ENCODE measurements around the gene ATP4B.
"Not testable (repeated sequence)": the region's sequence is repeated elsewhere in the genome, so short reads cannot be mapped to it uniquely, and the experiment has no call there.

ATP4B gene

DNA sequence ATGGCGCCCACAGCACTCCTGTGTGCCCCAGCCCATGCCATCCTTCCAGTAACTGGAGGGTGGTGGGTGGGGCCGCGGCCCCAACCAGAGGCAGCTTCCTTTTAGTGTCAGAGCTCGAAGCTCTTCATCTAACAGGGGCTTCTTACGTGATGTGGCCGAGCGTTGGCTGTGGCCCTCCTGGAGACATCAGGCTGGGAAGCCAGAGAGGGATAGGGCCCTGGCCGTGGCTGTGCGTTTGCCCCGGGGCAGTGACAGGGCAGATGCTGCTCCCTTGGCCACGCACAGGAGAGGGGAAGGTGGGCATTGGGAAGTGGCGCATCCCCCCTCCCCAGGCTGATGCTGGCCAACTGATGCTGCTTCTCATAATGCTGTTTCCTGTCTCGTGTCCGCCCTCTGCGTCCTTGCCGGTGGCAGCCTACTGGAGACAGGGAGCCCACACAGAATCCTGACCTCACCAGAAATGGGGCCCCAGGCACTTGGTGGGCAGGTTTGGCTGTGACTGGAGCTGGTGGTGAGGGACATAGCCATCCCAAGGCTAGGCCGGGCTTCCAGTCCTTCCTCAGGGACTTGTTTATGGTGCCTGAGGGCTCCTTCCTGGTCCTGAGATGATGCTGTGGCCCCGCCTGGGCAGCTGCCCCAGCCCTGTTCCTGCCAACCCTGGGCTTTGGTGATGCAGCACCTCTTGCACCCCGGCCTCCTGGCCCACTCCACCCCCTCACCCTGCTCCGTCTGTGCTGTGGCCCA, 34.3 kb downstream of the ATP4B start:
- H3K4me3 ChIP-seq (replicated peaks; ENCODE audit: low read depth, low read length) = no peak overlapping the region
- TF ChIP-seq, protein P1, sequence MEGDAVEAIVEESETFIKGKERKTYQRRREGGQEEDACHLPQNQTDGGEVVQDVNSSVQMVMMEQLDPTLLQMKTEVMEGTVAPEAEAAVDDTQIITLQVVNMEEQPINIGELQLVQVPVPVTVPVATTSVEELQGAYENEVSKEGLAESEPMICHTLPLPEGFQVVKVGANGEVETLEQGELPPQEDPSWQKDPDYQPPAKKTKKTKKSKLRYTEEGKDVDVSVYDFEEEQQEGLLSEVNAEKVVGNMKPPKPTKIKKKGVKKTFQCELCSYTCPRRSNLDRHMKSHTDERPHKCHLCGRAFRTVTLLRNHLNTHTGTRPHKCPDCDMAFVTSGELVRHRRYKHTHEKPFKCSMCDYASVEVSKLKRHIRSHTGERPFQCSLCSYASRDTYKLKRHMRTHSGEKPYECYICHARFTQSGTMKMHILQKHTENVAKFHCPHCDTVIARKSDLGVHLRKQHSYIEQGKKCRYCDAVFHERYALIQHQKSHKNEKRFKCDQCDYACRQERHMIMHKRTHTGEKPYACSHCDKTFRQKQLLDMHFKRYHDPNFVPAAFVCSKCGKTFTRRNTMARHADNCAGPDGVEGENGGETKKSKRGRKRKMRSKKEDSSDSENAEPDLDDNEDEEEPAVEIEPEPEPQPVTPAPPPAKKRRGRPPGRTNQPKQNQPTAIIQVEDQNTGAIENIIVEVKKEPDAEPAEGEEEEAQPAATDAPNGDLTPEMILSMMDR (IDR thresholded peaks at IDR 0.05; ENCODE audit: low read length, missing control alignments) = no peak
- DNase-seq (ENCODE audit: low read depth) = peak; percentile 16

DNA sequence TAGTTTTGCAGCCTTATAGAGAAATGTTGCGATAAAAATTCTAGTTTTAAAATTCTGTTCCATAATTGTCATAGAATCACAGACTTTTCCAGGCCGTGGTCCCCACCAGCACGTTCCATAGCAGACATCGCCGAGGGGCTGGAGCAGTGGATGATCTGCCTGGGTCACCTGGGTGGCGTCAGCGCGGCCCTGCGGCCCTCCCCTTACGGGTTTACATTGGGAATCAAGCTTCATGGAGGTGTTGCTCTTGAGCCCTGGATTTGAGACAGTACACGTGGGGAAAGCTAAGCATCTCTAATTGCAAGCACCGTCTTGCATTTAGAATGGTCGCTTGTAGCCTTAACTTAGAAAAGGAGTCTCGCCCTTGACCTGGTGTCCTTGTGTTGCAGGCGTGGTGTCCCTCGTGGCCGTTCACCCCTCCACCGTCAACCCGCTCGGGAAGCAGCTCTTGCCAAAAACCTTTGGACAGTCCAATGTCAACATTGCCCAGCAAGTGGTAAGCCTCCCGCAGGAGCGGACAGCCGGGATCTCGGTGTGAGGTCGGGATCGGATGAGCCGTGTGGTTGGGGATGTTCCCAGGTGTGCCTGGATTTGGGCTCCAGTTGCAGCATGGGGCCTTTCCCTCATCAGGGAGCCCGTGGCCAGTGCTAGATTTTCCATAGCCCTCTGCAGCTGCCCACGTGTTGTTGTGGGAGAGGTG, 35.1 kb downstream of the ATP4B start:
- no peak for DNase-seq (ENCODE audit: low read depth)
- TF ChIP-seq, protein P1 (IDR thresholded peaks at IDR 0.05; ENCODE audit: low read length, missing control alignments) = no peak
- H3K4me3 ChIP-seq (replicated peaks; ENCODE audit: low read depth, low read length) = no peak overlapping the region

DNA sequence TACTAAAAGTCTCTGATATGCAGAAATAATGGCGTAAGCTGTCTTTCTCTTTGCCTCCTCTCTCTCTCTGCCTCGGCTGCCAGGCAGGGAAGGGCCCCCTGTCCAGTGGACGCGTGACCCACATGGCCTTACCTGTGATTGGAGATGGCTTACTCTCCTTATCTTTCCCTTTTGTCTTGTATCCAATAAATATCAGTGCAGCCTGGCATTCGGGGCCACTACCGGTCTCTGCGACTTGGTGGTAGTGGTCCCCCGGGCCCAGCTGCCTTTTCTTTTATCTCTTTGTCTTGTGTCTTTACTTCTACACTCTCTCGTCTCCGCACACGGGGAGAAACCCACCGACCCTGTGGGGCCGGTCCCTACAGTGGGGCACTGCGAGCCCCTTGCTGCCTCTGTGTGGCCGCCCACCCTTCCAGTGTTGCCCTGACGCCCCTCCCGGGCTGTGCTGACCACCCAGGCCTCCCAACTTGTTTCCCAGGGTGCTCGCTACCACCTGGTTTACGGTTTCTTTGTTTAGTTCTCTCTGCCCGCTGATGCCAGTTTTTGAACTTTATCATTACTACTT, 35.9 kb downstream of the ATP4B start:
- DNase-seq (ENCODE audit: low read depth); H3K4me3 ChIP-seq (replicated peaks; ENCODE audit: low read depth, low read length): not testable (repeated sequence)

DNA sequence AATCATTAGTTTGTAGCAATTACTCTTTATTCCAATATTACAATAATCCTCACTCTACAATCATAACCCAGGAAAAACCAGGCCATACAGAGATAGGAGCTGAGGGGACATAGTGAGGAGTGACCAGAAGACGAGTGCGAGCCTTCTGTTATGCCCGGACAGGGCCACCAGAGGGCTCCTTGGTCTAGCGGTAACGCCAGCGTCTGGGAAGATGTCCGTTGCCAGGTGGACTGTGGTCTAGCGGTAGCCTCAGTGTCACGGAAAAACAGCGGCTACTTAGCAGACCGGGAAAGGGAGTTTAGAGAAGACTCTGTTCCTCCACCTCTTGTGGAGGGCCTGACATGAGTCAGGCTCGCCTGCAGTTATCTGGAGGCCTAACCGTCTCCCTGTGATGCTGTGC, 36.5 kb downstream of the ATP4B start:
- peak; percentile 23 for DNase-seq (ENCODE audit: low read depth)
- TF ChIP-seq, protein P1 (IDR thresholded peaks at IDR 0.05; ENCODE audit: low read length, missing control alignments) = peak; percentile 34
- H3K4me3 ChIP-seq (replicated peaks; ENCODE audit: low read depth, low read length) = not testable (repeated sequence)

DNA sequence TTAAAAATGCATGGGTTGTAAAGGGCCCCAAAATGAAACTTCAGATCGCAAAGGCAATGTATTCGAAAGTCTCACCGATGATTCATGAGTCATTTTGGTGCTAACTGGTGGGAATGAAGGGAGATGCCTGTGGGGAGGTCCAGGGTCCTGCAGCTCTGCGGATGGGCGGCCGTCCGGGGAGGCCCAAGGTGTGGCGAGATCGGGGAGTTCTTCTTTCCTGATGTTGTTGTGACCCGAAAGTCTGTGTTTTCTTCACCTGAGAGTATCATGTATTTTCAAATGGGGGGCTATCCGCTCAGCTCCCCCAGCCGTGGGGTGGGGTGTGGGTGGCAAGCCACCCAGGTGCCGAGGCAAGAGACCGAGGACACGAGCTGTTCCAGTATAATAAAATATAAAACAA, 37.0 kb downstream of the ATP4B start:
- H3K4me3 ChIP-seq (replicated peaks; ENCODE audit: low read depth, low read length) = no peak overlapping the region
- TF ChIP-seq, protein P1 (IDR thresholded peaks at IDR 0.05; ENCODE audit: low read length, missing control alignments) = no peak
- no peak for DNase-seq (ENCODE audit: low read depth)

DNA sequence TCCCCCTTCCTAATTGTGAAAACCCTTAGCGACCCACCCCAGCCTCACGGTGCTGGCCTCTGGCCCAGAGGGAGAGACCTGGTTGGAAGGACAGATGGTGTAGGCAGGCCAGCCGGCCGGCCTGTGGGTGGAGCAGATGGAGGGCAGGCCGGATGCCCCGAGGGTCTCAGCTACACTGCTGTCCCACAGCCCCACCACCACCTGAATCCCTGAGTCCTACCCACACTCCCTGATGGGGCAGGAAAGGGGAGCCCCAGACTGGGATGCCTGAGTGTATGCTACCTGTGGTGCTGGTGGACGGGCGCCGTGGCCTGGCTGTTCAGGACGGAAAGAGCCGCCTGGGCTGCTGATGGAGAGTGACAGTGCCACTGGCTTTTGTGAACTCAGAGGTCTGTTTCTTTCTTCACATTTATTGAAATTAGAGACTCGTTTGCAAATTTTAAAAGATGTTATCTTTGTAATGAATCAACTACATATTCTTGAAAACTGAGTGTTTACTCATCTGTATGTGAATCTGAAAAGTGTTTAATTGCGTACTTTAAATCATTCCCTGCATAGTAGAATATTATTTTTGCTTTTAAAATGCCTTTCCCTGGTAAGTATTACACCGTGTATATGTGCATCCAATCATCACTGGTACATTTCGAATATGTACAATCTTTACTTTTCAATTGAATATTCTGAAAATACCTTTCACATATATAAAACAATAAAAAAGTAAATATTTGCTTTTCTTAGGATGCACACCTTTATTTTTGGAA, 37.8 kb downstream of the ATP4B start:
- DNase-seq (ENCODE audit: low read depth) = no peak
- no peak overlapping the region for H3K4me3 ChIP-seq (replicated peaks; ENCODE audit: low read depth, low read length)
- TF ChIP-seq, protein P1 (IDR thresholded peaks at IDR 0.05; ENCODE audit: low read length, missing control alignments) = no peak

DNA sequence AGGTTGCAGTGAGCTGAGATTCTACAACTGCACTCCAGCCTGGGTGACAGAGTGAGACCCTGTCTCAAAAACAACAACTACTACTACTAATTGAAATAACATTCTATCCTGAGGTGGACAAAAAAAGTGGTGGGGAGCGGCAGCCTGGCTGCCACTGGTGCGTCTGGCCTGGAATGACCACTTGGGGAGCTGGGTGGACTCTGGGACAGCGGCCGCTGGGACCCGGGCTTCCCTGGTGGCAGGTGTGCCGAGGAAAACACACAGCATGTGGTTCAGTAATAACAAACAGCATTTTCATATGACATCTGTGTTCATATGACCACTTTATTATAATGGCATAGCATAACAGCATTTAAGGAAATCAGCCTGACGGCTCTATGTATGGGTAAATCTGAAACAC, 39.5 kb downstream of the ATP4B start:
- TF ChIP-seq, protein P1 (IDR thresholded peaks at IDR 0.05; ENCODE audit: low read length, missing control alignments) = no peak
- H3K4me3 ChIP-seq (replicated peaks; ENCODE audit: low read depth, low read length) = no peak overlapping the region
- no peak for DNase-seq (ENCODE audit: low read depth)

All from fibroblast of pulmonary artery (primary cell).